GM08714 (cell line): Measurements from ENCODE around the gene ANKS1A.

Experiments used
- H3K4me3 ChIP-seq: fragments of 200-500 bp; sonication (Bioruptor generic); 2 replicates; pipeline ENCODE4 v1.5.1; 2014; ENCODE audit warnings: mild to moderate bottlenecking, low read length, inconsistent platforms
- ZNF274 ChIP-seq: IDR thresholded peaks from 2 replicates; pipeline ENCODE4 v1.6.1; 2012; ENCODE audit warnings: mild to moderate bottlenecking, low read depth, low read length

Gene ANKS1A

GRCh38 chr6:35140639-35141006, 251.6 kb downstream of the ANKS1A start:
- no peak overlapping the region for H3K4me3 ChIP-seq
- no peak for TF ChIP-seq ZNF274
